ENCODE results near the gene MCM3AP.
"Not testable (repeated sequence)": the region's sequence is repeated elsewhere in the genome, so short reads cannot be mapped to it uniquely, and the experiment has no call there.

The MCM3AP gene

GRCh38 chr21:46243960-46244361 lies 41.5 kb downstream of the MCM3AP start:
- no peak for DNase-seq (ENCODE audit: low read depth)

- DNase-seq (ENCODE audit: low read depth), result no peak
Measured at GRCh38 chr21:46243325-46243724, 42.1 kb downstream of the MCM3AP start.

DNA sequence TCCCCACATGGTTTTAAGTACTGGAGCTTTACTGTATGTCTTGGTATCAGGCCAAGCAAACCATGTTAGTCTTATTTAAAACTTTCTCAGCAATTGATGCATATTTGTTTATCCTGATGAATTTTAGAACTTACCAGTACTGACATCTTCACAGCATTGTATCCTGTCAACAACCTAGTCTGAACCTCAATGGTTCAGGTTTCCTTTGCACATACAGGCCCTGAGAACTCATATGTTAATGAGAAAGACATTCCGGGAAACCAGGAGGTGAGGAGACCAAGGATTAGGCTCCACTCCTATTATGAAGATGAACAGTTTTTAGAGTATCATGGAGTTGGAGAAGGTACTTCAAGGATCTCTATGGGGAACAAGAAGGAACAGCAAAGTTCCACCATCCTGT lies 43.8 kb downstream of the MCM3AP start:
- not testable (repeated sequence) for DNase-seq (ENCODE audit: low read depth)

GRCh38 chr21:46239817-46240325 lies 45.5 kb downstream of the MCM3AP start:
- DNase-seq (ENCODE audit: low read depth), result no peak

- DNase-seq (ENCODE audit: low read depth), result no peak
Measured at GRCh38 chr21:46237474-46237873, 47.9 kb downstream of the MCM3AP start.

DNA sequence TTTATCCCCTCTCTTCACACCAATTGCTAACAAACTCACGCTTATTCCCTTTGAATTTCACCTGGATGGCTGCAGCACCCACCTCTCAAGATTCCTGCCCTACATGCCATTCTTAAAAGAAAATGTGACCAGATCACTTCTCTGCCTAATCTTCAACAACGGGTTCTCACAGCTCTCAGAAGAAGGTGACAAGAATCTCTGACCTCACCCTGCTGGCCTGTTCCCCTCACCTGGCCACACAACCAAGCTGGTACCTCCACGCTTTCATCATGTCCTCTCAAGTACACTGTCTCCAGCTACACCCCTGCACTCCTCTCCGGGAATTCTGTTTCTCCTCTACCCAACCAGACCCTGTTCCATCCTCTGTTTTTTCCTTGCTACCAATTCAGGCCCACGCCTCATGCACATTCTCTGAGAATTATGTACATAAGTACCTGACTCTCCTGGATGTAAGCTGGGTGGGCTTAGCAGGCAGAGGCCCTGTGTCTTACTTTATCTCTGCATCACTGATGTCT lies 50.9 kb downstream of the MCM3AP start:
- no peak for DNase-seq (ENCODE audit: low read depth)

- no peak for DNase-seq (ENCODE audit: low read depth)
Measured at GRCh38 chr21:46229923-46230260, 55.5 kb downstream of the MCM3AP start.

DNA sequence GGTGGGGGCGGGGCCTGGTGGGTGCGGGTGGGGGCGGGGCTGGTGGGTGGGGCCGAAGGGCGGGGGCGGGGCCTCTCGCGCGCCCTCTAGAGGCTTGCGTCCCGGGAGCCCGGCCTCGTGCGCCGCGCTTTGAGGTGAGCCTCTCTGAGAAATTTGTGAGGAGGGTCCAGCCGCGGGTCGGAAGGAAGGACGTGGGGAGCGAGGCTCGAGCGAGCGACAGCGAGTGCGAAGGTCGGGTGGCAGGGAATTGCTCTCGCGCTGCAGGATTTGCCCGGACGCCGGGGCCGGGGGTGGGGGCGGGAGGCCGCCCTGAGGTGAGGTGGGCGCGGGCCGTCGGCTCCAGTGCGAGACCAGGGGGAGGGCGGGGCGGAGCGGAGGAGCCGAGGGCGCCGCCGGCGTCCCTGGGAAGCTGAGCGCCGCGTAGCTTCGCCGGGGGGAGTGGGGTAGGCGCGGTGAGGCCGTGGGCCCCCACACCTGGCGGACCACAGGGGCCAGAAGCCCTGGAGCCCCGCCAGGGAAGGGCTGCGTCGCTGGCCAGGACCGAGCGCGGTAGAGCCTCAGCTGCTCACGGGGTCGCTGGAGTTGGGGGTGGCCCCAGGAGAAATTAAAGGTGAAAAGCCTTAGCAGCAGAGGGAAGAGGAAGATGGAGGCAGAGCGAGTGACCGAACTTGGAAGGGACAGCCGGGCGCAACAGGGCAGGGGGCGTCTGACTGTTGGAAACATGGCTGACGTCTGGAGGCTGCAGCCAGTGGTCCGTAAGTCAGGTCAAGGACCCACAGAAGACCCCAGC lies 56.1 kb downstream of the MCM3AP start:
- DNase-seq (ENCODE audit: low read depth), result no peak

DNA sequence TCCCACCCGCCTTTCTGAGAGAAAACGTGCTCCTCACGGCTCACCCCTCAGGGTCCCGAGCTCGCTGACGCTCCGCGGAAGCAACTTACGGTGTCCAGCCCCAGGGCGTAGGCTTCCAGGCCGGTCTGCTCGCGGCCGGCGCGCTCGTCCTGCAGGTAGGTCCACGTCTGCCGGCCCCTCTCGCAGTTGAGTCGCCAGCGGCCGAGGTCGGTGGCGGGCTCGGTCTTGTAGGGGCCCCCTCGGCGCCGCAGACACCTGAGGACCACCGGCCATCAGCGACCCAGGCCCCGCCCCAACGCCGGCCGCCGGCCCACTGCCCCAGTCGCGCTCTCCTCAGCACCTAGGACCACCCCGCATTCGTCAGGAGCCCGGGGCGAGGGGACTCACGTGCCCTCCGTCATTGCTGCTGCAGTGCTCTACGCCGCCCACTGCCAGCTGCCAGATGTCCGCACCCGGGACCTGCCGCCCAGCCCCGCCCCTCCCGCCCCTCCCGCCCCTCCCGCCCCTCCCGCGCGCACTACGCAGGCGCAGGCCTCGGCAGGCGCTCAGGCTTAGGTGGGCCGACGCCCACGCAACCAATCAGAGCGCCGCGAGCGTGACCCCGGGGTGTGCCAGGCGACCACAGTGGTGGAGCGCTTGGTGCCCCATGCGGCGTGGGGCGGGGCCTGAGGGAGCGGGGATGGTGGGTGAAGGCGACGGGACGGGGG lies 56.9 kb downstream of the MCM3AP start, which contains the start of gene LSS:
LSS (minus strand) TSS at position 430 of the 707 bp plus-strand sequence; CDS start at position 401, 29 bp downstream.
- peak; percentile 99 for DNase-seq (ENCODE audit: low read depth)

DNA sequence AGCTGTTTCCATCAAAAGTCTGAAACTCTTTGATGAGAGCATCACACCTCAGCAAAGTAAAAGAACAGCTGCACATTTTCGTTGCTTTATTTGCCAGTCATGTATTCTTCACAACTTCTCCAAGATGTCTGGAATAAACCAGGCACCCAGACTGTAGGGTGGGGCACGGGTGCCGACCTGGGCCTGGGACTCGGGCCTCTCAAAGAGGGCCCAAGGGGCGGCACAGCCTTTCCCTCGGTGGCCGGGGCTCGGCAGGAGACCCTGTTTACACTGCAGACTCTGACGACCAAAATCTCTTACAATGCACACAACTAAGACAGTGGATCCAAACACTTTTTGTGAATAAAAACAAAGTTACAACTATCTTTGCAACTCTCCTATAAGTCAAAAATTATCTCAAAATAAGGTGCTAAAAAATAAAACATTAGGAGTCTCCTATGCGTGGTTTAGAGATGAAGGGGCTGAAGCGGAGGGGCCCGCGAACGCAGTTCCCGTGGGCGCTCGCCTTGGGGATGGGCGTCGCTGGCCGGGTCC lies 57.5 kb downstream of the MCM3AP start:
- no peak for DNase-seq (ENCODE audit: low read depth)

- DNase-seq (ENCODE audit: low read depth), result peak; percentile 67
Measured at GRCh38 chr21:46226920-46227599, 58.4 kb downstream of the MCM3AP start.

DNA sequence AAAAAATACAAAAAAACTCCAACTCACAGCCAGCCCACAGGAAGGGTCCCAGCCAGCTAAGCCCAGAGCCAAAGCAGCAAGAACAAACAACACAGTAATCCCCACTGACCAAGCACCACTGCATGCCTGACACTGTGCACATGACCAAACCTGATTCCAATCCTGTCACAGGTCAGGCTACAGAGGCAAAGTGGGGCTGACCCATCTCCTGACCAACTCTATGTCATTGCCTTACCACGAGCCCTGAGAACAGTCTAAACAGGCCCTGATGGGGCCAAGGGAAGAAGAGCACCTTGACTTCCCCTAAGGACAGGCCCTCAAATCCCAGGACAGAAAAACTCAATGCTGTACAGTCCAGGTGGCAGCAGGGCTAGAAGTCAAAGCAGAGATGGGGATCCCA lies 59.3 kb downstream of the MCM3AP start:
- DNase-seq (ENCODE audit: low read depth), result peak; percentile 19

GRCh38 chr21:46223661-46224060 lies 61.8 kb downstream of the MCM3AP start:
- not testable (repeated sequence) for DNase-seq (ENCODE audit: low read depth)

GRCh38 chr21:46223217-46223616 lies 62.2 kb downstream of the MCM3AP start:
- DNase-seq (ENCODE audit: low read depth), result no peak

DNA sequence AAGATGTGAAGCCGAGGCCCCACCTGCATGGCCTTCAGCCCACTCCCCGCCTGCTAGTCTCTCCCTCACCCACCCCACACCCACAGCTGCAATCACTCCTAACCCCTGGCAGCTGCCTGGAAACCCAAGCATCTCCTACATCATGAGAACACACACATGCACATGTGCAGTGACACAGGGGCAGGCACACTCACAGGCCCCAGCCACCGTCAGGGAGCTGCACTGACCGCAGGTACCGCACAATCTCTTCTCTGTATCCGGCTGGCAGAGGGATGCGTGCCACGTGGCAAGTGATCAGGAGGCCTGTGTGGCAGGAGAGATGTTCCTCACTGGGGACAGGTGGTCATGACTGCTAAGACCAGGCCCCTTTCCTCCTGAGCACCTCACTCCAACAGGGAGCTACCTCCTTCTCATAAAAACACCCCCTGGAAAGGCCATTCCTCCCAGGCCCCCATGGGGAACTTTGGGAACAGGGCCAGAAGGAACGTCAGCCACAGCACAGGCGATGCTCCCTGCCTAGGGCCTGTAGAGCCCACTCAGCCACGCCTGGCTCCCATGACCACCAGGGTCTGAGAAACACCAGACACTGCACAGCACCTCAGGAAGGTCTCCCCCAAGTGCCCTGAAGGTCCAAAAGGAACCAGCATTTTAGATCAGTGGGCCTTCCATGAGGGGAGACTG lies 62.8 kb downstream of the MCM3AP start:
- DNase-seq (ENCODE audit: low read depth), result no peak

GRCh38 chr21:46221664-46222435 lies 63.6 kb downstream of the MCM3AP start:
- no peak for DNase-seq (ENCODE audit: low read depth)

DNA sequence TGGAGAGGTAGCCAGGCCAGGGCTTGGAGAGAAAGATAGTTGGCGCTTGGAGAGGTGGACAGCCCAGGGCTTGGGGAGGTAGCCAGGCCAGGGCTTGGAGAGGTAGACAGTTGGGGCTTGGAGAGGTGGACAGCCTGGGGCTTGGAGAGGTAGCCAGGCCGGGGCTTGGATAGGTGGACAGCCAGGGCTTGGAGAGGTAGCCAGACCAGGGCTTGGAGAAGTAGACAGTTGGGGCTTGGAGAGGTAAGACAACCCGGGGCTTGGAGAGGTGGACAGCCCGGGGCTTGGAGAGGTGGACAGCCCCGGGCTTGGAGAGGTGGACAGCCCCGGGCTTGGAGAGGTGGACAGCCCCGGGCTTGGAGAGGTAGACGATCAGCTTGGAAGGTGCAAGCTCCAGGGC lies 64.6 kb downstream of the MCM3AP start:
- DNase-seq (ENCODE audit: low read depth), result no peak

GRCh38 chr21:46220275-46220810 lies 65.1 kb downstream of the MCM3AP start:
- no peak for DNase-seq (ENCODE audit: low read depth)

GRCh38 chr21:46219591-46220239 lies 65.7 kb downstream of the MCM3AP start:
- DNase-seq (ENCODE audit: low read depth), result no peak

All from fibroblast of gingiva (primary cell).